NCI-H1436 (cell line): ENCODE results near the gene EFEMP2.

Source experiments
- DNase-seq: peaks from one replicate; lab custom pipeline; 2025; lab: John Stamatoyannopoulos, UW

The EFEMP2 gene

DNA sequence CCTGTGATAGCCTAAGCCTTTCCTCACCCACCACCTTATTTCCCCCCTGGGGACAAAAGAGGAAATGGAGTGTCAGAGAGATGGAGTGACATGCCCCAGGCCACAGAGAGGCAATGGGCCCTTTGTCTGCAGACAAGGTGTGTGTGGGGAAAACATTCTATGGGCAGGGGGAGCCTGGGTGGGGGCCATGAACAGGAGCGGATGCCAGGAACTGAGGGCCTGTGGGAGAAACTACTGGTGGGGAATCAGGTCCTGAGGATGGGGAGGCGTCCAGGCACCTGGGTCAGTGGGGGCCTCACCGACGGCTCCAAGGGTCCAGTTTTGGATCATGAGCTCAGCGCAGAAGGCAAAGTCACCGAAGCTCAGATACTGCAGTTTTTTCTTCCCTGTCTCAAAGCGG is 12.6 kb upstream of the EFEMP2 start:
- no peak for DNase-seq

DNA sequence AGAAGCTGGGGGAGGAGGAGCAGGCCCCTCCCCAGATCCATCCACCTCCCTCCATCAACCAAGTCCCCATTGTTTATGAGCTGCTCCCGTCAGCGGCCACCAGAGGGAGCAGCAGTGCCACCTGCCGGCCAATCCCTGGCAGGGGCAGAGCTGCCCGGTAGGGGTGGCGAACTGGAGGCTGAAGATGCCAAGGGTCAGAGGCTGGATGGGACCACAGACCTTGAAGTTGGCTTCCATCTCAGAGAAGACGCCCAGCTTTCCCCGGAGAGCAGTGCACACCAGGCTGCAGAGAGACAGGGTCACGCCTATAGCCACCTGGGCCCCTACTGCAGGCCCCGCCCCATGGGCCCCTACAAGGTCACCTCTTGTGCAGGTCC is 12.1 kb upstream of the EFEMP2 start:
- peak; percentile 52 for DNase-seq

DNA sequence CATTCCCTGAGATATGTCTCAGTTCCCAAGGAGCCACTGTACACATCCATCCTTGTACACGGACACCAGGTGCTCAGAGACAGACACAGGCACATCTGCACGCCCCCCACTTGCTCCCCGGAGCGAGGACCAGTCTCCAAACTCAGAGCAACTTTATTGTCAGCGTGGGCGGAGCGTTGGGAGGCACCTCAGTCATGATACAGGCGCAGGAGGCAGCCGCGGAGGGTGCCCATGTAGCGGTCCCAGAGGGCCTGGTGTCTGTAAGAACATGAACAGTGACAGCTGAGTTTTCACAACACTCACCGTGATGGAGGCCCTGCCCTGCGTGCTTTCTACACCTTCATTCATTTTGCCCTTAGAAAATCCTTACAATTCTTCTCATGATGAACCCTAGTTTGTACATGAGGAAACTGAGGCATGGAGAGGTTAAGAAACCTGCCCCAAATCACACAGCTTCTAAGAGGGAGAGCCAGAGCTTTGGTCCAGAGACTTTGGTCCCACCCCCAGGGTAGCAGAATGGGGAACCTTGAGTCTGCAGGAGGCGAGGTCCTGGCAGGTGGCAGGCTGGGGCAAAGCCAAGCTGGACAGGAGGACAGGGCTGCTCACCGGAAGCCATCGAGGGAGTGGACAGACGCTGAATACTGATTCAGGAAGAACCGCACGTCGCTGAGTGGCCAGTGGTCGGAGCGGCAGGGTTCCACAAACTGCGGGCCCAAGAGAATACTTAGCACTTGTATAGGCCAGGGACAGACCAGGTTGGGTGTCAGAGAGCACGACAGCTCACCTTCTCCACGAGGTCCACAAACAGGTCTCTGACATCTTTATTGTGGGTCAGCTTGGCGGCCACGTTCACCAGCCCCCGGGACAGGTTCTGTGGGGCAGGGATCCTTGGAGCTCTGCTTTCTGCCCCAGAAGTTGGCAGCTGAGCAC is 11.5 kb upstream of the EFEMP2 start:
- no peak for DNase-seq

DNA sequence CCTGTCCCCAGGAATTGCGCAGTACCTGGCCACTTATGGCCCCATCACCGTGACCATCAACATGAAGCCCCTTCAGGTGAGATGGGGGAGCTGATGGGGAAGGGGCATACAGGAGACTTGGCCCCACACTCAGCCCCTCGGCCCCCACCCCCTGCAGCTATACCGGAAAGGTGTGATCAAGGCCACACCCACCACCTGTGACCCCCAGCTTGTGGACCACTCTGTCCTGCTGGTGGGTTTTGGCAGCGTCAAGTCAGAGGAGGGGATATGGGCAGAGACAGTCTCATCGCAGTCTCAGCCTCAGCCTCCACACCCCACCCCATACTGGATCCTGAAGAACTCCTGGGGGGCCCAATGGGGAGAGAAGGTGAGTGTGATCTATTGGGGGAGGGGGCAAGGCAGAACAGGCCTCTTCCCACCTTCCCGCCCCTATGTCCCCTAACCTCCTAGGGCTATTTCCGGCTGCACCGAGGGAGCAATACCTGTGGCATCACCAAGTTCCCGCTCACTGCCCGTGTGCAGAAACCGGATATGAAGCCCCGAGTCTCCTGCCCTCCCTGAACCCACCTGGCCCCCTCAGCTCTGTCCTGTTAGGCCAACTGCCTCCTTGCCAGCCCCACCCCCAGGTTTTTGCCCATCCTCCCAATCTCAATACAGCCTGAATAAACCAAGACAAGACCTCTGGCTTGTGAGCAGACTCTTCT is 10.6 kb upstream of the EFEMP2 start:
- DNase-seq, result no peak

DNA sequence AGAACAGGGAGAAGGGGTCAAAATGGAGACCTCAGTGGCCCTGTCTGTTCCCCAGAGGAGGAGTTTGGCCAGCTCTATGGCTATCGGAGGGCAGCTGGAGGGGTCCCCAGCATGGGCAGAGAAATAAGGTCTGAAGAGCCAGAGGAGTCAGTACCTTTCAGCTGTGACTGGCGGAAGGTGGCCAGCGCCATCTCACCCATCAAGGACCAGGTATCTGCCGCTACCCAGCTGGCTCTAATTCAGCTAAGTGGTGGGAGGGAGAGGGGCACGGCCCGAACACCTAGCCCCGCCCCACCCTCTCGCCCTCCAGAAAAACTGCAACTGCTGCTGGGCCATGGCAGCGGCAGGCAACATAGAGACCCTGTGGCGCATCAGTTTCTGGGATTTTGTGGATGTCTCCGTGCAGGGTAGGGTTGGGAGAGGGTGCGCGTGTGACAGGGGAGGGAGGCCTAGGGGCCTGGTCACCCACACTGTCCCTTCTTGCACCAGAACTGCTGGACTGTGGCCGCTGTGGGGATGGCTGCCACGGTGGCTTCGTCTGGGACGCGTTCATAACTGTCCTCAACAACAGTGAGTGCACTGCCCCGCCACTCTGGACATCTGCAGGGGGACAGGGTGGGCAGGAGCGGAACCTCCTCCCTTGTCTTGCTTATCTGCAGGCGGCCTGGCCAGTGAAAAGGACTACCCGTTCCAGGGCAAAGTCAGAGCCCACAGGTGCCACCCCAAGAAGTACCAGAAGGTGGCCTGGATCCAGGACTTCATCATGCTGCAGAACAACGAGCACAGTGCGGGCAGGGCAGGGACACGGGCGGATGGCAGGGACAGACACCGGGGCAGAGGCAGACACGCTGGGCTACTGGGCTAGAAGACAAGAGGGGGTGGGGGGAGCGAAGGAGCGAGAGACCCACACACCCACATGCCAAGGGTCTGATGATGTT is 9.8 kb upstream of the EFEMP2 start:
- no peak for DNase-seq

DNA sequence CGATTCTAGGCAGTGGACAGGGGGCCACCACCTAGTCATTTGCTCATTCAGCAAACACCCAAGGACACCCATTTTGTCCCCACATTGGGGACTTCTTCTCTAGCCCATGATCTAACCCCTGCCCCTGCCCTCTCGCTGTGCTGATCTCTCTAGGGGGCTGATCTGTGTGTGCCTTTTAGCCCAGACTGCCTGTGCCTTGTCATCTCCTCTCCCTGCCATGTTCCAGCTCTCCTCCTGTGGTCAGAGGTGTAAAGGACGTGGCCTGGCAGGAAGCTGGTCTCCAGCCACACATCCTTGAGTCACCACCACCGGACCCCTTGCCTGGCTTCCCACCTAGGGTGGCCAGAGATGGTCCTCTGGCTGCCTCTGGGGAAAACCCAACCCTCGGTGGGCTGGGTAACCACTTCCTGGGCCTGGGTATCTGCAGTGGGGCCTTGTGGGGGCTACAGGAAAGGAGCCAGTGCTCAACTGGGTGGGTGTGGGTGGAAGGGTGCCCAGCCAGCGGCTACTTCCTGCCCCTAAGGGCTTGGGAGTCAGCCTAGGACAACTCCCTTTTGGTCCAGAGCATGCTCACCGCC is 8.3 kb upstream of the EFEMP2 start:
- no peak for DNase-seq

DNA sequence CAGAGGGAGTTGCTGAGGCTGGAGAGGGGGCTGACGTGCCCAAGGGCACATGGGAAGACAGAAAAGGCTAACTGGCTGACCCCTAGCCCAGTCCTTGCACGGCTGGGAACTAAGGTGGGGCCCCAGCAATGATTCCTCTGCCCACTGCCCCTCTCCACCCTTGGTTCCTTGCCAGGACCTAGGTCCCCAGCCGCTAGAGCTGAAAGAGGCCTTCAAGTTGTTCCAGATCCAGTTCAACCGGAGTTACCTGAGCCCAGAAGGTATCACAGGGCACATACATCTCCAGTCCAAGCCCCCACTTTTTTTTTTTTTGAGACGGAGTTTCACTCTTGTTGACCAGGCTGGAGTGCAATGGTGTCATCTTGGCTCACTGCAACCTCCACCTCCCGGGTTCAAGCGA is 7.4 kb upstream of the EFEMP2 start:
- no peak for DNase-seq

DNA sequence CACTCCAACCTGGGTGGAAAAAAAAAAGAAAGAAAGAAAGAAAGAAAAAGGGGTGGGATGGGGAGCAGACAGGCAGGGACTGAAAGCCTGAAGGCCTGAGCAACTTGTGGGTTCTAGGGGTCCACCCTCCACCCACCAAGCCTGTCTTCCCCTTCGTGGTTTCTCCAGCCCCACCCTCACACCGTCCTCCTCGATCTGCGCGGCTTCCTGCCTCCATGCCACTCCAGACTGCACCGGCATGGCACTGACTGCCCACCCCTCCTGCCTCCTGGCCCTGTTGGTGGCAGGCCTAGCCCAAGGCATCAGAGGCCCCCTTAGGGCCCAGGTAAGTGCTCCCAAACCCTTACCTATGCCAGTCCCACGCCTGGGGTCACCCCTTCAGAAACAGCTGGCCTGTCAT is 7.0 kb upstream of the EFEMP2 start, which contains the start of gene CTSW:
Gene CTSW (plus strand): TSS at position 221 of the 400 bp plus-strand sequence. CDS start 18 bp downstream, at position 239.
- DNase-seq, result no peak

DNA sequence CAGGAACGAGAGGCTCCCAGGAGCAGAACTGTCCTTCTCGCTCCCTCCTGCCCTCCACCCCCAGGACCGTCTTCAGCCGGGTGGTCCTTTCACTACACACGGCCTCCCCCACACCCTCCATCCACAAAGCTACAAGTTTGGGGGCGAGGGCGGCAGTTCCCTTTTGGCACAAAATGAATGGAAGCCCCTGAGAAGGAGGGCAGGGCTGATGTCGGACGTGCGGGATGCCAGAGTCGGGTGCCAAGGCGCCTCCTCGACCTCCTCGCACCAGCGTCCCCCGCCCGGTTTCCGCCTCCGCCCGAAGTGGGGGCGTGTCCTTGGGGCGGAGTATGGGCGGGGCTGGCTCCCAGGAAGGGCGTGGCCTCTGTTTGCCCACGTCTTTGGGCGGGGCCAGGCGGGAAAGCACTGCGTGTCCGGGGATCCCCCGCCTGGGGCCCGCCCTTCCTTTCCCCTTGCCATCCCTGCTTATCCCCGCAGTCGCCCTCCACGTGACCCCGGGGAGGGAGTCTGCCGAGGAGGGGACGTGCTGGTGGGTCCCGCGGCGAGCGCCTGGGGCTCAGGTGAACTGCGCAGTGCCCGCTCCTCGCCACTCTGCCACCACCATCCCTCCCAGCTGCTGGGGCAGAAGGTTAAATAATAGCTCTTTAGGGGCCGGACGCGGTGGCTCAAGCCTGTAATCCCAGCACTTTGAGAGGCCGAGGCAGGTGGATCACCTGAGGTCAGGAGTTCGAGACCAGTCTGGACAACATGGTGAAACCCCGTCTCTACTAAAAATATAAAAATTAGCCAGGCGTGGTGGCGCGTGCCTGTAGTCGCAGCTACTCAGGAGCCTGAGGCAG is 937 bp upstream of the EFEMP2 start:
- peak; percentile 94 for DNase-seq

DNA sequence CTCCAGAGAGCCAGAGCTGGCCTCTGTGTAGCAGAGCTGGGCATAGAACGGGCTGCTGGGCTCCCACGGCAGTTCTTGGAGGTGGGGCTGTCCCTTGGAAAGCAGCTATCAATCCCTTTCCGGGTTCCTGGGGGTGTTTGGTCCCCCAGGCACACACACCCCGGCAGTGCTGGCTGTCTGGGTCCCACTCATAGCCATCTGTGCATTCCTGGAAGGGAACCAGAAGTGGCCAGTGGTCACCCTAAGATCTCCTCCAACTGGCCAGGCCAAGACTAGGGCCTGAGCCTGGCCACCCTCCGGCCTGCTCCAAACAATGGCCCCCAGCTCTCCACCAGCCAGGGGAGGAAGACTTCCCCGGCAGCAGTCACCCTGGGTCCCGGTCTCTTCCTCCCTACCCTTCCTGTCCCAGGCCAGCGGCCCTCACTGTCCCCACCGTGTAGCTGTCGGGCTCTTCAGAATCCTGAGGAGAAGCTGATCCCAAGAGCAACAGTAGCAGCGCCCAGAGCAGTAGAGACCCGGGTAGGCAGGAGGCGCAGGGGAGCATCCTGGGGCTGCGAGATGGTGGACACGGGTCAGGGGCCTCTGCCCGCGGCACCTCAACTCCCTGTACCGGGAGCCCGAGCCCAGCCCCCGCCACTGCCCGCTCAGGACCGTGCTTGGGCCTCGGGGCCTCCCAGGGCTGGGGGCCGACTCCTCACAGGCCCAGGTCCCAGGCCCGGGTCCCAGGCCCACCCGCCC is 620 bp downstream of the EFEMP2 start:
- no peak for DNase-seq

DNA sequence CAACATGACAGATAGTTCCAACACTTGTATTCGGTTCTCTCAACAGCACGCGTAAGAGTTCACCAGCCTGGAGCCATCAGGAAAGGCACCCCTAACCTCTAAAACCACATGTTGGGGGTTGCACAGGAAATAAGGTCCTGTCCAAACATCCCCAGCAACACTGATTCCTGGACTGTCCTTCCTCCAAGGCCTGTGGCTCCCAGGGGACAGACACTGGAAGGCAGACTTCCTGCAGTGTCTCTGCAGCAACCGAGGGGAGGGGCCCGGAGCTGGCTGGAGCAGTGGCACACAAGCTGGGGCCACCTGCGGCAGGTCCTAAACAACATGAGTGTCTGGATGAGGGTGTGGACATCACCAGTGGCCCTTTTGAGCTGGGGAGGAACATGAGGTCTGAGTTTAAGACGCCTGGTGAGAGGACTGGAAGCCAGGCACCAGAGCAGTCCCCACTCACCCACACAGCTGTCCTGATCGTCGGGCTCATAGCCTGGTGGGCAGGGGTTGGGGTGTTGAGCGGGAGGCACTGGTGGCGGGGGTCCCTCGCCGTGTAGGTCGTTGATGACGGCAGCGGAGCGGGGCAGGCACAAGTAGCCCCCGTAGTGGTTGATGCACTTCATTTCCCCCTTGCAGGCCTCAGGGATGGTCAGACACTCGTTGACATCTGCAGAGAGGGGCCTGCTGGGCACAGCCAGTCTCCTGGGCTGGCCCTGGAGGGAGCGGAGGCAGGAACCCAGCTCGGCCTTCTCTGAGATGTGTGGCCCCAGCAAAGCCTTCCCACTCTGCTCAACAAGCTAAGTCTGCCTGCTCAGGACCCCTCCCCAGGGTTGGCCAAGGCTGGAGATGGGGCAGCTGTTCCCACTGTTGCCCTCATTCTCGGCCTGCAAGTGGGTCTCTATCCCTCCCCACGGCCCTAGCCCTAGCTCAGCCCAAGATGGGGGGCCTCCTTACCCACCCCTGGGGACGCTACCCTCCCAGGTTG is 1.6 kb downstream of the EFEMP2 start:
- DNase-seq, result no peak

DNA sequence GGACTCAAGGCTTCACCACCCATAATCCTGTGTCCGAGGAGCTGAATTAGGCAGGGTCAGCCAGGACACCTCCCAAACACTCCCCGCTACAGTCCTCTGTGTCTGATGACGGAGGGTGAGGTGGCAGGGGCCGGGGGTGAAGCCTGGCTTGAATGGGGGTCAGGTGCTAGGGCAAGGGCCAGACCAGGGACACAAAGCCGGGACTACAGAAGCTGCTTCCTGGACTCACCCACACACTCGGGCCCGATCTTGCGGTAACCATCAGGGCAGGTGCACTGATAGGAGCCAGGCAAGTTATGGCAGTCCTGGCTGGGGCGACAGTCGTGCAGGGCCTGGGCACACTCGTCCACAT is 2.3 kb downstream of the EFEMP2 start:
- DNase-seq, result no peak

DNA sequence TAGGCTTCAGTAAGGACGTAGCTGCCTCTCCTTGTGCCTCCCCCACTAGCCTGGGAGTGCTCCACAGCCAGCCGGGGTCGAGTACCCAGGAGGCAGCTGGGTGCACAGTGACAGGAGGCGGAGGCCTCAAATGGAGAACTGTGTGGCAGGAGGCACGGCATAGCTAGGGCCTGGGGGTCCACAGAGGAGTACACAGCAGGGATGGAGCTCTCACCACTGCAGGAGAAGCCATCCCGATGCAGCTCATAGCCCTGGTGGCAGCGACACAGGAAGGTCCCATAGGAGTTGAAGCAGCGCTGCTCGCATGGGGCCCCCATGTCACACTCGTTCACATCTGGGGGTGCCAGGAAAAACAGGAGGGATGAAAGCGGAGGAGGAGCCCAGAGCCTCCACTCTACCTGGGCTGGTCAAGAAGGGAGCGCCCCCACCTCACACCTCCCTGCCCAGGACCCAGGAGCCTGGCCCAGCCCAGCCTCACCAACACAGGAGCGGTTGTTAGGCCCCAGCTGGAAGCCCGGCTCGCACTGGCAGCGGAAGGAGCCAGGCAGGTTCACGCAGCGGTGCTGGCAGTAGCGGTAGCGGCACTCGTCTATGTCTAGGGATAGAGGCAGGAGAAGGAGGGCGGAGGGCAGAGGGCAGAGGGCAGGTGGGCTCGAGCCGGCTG is 2.8 kb downstream of the EFEMP2 start:
- DNase-seq, result no peak

DNA sequence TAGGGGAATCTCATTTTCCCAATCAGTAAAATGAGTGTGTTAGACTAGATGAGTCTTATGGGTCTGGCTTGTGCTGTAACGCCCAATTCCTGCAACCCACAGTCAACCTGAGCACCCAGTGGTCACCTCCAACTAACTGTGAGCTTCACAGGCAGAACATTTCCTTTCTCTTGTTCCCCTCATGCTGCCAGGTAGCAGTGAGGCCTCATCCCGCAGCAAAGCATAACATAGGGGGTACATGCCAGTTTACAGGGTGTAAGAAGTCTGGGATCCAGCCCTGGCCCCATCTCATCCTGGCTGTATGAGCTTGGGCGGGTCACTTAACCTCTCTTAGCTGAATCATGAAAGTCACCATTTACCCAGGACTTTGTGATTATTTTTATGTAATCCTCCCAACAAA is 3.7 kb downstream of the EFEMP2 start:
- no peak for DNase-seq

DNA sequence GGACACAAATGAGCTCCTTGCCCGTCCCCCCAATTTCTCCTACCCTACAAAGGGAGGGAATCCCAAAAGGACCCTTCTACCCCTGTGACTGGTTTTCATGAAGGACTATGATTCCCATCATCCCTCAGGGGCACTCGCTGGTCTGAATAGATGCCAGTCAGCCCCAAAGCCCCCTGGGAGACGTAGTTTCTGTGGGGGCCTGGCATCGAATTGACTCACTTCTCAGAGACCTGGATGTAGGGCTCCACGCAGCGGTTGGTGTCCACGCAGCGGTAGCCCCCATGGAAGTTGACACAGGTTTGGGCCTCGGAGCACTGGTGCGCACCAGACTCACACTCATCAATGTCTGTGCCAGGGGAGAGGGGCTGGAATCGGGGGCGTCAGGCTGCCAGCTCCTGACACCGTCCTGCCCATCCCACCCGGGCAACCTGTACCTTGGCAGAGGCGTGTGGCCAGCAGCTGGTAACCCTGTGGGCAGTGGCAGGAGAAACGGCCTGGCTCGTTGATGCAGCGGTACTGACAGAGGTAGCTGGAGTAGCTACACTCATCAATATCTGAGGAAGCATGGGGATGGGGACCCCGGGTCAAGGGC is 4.4 kb downstream of the EFEMP2 start:
- no peak for DNase-seq

DNA sequence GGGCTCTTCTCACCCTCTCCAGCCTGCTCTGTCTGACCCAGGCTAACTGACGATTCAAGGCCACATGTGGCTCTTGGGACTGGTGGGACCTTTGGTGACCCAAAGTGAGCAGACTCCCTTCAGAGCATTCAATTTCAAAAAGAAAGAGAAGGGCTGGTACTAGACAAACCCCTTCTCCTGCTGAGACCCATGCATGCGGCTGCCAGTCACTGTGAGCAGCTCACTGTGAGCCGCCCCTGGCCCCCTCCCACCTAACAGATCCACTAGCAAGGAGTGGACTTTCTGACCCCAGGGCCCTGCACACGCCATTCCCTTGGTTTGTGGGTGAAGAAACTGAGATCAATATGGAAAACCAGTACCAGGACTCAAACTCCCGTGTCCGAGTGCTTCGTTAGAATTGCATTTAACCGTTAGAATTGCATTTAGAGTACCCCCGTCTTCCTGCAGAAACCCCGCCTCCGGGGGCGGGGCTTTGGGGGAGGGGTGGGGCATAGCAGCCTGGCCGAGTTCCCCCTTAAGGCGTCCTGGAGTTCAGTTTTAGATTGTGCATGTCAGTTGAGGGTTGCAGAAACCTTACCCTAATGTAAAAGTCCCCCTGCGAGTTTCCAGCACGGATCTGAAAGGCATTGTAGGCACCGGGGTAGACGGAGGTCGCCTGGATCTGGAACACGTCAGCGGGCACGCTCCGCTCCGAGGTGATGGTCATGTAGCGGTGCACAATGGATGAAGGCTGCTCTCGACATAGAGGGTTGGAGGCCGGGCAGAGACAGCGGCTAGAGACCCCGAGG is 5.1 kb downstream of the EFEMP2 start:
- DNase-seq, result no peak
